ENCODE data around the gene TP53BP2. TPM values are rescaled to one million over a fixed set of nuclear protein-coding genes. Genes with fewer than 3 reads are reported as not detected.
A peak's percentile ranks its signal among the peaks of the same experiment; 100 is the strongest.
"Not testable (repeated sequence)": the region's sequence is repeated elsewhere in the genome, so short reads cannot be mapped to it uniquely, and the experiment has no call there.

Gene TP53BP2, protein sequence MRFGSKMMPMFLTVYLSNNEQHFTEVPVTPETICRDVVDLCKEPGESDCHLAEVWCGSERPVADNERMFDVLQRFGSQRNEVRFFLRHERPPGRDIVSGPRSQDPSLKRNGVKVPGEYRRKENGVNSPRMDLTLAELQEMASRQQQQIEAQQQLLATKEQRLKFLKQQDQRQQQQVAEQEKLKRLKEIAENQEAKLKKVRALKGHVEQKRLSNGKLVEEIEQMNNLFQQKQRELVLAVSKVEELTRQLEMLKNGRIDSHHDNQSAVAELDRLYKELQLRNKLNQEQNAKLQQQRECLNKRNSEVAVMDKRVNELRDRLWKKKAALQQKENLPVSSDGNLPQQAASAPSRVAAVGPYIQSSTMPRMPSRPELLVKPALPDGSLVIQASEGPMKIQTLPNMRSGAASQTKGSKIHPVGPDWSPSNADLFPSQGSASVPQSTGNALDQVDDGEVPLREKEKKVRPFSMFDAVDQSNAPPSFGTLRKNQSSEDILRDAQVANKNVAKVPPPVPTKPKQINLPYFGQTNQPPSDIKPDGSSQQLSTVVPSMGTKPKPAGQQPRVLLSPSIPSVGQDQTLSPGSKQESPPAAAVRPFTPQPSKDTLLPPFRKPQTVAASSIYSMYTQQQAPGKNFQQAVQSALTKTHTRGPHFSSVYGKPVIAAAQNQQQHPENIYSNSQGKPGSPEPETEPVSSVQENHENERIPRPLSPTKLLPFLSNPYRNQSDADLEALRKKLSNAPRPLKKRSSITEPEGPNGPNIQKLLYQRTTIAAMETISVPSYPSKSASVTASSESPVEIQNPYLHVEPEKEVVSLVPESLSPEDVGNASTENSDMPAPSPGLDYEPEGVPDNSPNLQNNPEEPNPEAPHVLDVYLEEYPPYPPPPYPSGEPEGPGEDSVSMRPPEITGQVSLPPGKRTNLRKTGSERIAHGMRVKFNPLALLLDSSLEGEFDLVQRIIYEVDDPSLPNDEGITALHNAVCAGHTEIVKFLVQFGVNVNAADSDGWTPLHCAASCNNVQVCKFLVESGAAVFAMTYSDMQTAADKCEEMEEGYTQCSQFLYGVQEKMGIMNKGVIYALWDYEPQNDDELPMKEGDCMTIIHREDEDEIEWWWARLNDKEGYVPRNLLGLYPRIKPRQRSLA
- 10 to 100 TPM; 21.6 to 30.1 (median 26.4) TPM for total RNA-seq (2021; fragmentation: NEBNext Ultra II Directional; extraction: Animal tissue kit (Norgen Biotek cat#: 25700))
- long read RNA-seq, full-length matches to known transcripts = 1 of 8 reads
- long read RNA-seq, partial matches to known transcripts = 6 of 8 reads
- long read RNA-seq, other reads (novel, unspliced or antisense) = 1 of 8 reads

DNA sequence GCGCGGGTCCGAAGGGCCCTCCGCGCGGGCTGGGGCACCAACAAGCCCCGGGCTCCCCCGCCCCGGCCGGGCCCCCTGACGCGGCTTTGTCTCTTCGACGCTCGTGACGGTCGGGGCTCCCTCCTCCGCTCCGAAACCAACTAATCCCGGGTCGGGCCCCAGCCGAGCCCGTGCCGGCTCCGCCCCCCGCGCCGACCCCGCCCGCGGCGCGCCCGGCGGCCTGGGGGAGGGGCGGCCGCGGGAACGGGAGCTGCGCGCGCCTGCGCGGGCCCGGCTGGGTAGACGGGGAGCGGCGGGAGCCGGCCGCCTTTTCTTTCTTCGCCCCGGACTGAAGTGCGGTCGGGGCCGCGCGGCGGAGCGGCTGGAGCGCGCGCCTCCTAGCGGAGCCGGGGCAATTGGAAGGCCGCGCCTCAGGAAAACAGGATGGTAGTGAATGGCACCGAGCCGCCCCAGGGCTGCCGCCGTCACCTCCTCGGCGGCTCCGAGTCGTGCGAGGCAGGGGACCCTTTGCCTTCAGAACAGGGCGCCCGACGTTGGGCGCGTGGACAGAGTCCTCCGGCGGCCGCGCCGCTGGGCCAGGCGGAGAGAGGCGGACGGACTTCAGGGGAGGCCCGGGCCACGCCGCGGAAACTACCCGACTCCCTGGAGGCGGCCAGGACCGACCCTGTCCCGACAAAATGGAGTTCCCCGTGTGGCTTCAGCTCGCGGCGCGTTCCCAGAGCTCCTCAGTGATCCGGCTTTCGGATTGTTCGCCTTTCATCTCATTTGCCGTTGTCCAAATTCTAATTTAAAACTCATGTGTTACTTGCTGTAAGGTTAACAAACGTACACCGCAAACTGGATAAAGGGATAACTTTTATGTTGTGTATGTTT, at the start of gene TP53BP2:
TP53BP2 (minus strand) TSS at position 138 of the 873 bp plus-strand sequence. CDS start 267 bp downstream, outside the sequence.
- Mint-ChIP-seq H3K4me1 (ENCODE audit: low read depth) (peaks cover 37% of the 10 kb centered on the region), H3K27me3 (ENCODE audit: insufficient read depth) (no peaks in the 10 kb centered on the region; the same call in 1 of the 2 replicates), H3K36me3 (ENCODE audit: low read depth) (no peaks in the 10 kb centered on the region), H3K9me3 (no peaks in the 10 kb centered on the region), H3K4me3 (peak within 1 kb of the TSS; percentile 92), H3K27ac (peak within 1 kb of the TSS; percentile 99)
- peak; percentile 77 for DNase-seq
- TF ChIP-seq, protein P1, sequence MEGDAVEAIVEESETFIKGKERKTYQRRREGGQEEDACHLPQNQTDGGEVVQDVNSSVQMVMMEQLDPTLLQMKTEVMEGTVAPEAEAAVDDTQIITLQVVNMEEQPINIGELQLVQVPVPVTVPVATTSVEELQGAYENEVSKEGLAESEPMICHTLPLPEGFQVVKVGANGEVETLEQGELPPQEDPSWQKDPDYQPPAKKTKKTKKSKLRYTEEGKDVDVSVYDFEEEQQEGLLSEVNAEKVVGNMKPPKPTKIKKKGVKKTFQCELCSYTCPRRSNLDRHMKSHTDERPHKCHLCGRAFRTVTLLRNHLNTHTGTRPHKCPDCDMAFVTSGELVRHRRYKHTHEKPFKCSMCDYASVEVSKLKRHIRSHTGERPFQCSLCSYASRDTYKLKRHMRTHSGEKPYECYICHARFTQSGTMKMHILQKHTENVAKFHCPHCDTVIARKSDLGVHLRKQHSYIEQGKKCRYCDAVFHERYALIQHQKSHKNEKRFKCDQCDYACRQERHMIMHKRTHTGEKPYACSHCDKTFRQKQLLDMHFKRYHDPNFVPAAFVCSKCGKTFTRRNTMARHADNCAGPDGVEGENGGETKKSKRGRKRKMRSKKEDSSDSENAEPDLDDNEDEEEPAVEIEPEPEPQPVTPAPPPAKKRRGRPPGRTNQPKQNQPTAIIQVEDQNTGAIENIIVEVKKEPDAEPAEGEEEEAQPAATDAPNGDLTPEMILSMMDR (IDR thresholded peaks at IDR 0.05) = peak; percentile 80

DNA sequence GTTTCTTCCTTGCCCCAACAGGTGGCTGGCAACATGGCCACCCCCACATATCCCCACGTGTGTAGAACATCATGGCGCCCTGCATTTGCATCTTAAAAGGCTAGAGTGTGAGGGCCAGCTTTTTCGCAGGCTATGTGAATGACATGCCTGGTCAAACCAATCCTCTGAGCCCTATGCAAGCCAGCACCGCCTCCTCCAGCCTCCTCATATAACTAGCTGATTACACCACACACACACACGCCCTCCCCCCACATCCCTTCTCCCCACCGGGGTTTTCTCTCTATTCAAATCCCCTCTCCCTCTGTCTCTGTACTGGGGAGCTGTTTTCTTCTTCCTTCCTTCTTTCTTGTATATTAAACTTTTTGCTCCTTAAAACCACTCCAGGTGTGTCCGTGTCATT, 44.7 kb upstream of the TP53BP2 start:
- not testable (repeated sequence) for H3K27ac Mint-ChIP-seq; H3K36me3 Mint-ChIP-seq (ENCODE audit: low read depth); DNase-seq; H3K4me3 Mint-ChIP-seq; H3K9me3 Mint-ChIP-seq; H3K27me3 Mint-ChIP-seq (ENCODE audit: insufficient read depth)
- peaks cover 27% of the 10 kb centered on the region for H3K4me1 Mint-ChIP-seq (ENCODE audit: low read depth)

DNA sequence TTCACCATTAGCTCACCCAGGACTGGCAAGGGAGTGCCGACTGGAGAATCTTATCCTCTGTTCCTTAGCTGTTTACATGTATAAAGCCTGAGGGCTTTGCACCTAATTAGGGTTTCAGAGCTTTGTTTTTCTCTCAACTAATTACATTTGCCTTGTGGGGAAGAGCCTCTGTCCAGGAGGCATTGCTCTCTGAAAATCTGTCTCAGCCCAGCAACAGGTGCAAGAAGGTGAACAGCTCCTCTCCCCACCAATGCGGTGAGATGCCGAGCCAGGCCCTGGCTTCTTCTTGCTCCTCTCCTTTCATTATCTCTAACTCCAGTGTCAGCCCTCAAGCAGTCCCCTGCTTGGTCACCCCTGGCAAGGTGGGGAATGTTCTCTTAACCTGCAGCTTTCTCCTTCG, 43.6 kb upstream of the TP53BP2 start:
- not testable (repeated sequence) for H3K4me3 Mint-ChIP-seq; H3K9me3 Mint-ChIP-seq; H3K27me3 Mint-ChIP-seq (ENCODE audit: insufficient read depth); H3K36me3 Mint-ChIP-seq (ENCODE audit: low read depth); DNase-seq; H3K27ac Mint-ChIP-seq
- H3K4me1 Mint-ChIP-seq (ENCODE audit: low read depth) = peaks cover 27% of the 10 kb centered on the region

DNA sequence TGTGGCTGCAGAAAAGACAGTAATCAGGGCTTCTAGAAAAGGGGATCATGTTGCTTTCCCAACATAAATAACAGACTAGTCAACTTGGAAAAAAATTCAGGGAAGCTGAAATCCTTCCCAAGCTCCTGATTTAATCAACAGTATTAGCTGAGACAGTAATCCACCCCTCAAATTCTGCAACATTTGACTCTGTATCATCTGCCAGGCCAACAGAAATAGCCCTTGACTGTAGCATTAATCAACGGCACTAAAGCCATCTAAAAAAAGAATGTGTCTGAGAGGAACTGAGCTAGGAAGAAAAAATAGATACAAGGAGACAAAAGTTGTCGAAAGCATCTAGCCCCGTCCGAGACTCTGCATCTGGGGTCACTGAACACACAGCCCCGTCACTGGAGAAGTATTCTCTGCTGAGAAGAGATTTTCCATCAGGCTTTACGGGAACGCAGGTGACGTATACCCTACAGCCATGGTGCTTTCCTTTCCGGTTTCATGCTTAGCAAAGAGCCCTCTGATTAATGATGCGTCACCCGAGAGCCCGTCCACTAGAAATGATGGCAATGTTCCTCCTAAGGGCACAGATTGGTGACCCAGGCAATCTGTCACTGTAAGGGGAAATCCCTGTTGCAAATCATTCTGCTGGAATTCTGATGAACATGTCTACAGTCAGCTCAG, 42.1 kb upstream of the TP53BP2 start:
- TF ChIP-seq, protein P1 (IDR thresholded peaks at IDR 0.05) = no peak
- H3K4me1 Mint-ChIP-seq (ENCODE audit: low read depth) = peaks cover 27% of the 10 kb centered on the region
- peak overlapping the region; percentile 82 for H3K4me3 Mint-ChIP-seq
- H3K36me3 Mint-ChIP-seq (ENCODE audit: low read depth) = no peaks in the 10 kb centered on the region
- peak overlapping the region; percentile 96 for H3K27ac Mint-ChIP-seq
- no peaks in the 10 kb centered on the region for H3K9me3 Mint-ChIP-seq
- H3K27me3 Mint-ChIP-seq (ENCODE audit: insufficient read depth) = peaks cover 2% of the 10 kb centered on the region; the same call in 1 of the 2 replicates
- peak; percentile 96 for DNase-seq

DNA sequence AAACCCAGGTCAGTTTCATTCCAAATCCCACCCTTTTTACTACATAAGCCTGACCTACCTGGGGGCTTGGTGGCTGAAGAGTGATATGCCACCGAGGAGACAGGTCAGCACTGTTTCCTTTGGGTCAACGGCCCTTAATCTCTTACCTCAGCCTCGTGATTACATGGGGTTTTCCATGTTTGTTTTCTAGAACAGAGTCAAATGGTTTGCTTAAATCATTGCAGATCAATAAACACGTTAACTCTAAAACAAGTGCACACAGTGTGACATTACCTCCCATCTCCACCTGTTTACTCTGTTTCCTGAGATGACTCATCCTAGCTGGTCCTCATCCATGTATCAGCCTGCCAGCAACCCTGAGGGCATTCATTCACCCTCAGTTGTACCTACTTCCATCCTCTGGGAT, 40.8 kb upstream of the TP53BP2 start:
- no peaks in the 10 kb centered on the region for H3K9me3 Mint-ChIP-seq
- no peak overlapping the region for H3K27ac Mint-ChIP-seq
- H3K36me3 Mint-ChIP-seq (ENCODE audit: low read depth) = no peaks in the 10 kb centered on the region
- TF ChIP-seq, protein P1 (IDR thresholded peaks at IDR 0.05) = no peak
- H3K4me1 Mint-ChIP-seq (ENCODE audit: low read depth) = peaks cover 27% of the 10 kb centered on the region
- no peak for DNase-seq
- no peak overlapping the region for H3K4me3 Mint-ChIP-seq
- H3K27me3 Mint-ChIP-seq (ENCODE audit: insufficient read depth) = no peaks in the 10 kb centered on the region
